Activated CD4-positive, CD25-positive, alpha-beta regulatory T cell (primary cell): ENCODE results near the gene MAX.
"Not testable (repeated sequence)": the region's sequence is repeated elsewhere in the genome, so short reads cannot be mapped to it uniquely, and the experiment has no call there.

Experiments used
- DNase-seq, 4 experiments: peaks; one replicate each; lab custom pipeline; 2025; lab: John Stamatoyannopoulos, UW

The MAX gene

DNA sequence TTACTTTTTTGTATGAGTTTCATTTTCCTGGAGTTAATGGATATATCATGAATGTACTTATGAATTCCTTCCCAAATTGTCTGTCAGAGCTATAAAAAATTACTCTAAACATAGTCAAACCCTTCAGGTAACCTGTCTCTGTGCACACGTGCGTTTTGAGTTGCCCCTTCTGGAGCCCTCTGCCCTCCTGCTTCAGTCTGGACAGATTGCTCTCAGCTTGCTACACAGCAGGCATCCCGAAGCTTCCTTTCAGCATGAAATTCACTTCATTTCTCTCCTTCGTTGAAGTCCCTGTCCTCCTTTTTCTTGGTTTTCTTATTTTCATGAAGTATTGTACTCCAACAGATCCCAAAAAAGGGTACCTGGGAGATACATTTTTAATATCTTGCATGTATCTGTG lies 68.3 kb downstream of the MAX start:
- no peak for DNase-seq

DNA sequence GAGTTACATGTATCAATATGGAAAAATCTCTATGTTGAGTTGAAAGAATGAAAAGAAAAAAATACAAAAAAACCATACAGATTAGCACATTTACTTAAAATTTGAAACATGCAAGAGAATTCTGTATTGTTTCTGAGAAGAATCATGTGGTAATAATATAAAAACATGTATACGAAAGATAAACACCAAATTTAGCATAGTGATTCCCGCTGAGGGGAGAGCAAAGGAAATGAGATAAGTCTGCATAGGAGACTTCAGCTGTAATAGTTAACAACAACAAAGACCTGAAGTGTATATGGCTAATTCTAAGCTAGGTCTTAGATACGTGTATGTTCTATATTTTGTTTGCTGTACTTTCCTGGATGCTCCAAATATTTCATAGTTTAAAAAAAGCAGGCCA lies 69.1 kb downstream of the MAX start:
- DNase-seq = no peak

DNA sequence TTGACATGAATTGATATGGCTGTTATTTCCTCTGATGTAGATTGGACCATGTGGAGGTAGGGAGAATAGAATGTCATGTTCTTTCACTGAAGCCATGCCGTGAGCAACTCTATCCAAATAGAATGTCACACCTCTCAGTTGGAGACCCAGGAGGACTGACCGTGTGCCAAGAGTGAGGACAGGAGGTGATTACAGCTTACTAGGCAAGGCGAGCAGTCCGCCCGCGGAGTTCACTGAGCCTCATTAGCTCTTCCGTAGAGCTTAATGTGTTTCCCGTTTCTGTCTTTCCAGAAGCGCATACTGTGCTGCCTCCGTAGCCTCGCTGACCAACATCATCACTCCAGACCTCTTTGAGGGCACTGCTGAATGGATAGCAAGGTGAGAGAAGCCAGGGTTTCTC lies 70.0 kb downstream of the MAX start:
- no peak for DNase-seq

DNA sequence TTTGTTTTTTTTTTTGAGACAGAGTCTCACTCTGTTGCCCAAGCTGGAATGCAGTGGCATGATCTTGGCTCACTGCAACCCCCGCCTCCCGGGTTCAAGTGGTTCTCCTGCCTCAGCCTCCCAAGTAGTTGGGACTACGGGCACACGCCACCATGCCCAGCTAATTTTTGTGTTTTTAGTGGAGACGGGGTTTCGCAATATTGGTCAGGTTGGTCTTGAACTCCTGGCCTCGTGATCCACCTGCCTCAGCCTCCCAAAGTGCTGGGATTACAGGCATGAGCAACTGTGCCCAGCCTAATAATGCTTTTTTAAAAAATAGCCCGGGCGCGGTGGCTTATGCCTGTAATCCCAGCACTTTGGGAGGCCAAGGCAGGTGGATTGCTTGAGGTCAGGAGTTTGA lies 71.0 kb downstream of the MAX start:
- DNase-seq = not testable (repeated sequence)

DNA sequence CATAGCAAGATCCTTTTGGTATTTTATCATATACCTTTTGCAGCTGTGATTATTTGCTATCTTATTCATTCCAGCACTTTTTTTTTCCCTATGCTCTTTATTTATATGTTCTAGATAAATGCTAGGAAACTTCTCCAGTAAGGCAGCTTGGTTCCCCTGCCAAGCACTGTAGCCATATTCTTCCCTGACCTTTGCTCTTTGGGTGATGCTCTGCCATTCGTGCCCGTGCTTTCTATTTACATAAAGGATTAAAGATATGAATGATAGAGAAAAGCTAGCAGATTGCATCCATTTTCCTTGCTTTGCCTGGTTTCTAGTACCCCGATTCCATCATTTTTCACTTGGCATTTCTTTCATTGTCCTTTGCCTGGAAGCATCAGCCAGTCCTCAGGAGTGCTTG lies 73.4 kb downstream of the MAX start:
- DNase-seq = no peak

DNA sequence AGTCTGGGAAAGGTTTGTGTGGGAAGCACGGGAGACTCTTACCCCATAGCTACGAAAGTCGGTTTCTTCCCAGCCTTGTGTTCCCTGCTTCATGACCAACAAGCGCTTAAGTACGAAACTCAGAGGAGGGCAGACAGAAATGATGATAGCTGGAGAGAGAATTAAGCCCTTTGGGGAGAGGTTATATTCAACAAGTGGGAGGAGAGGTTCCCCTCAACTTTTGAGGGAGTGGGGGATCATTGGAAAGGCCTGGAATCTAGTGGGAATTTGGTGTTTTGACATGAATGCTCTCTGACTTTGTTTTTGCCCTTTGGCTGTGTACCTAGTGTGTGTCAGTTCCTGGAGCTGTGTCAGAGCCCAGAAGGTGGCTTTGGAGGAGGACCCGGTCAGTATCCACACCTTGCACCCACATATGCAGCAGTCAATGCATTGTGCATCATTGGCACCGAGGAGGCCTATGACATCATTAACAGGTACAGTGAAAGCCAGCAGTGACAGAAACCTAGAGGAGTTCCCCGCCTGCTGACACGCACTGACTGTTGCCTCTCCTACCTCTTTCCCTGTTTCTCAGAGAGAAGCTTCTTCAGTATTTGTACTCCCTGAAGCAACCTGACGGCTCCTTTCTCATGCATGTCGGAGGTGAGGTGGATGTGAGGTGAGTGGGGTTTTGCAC lies 75.1 kb downstream of the MAX start:
- no peak for DNase-seq

DNA sequence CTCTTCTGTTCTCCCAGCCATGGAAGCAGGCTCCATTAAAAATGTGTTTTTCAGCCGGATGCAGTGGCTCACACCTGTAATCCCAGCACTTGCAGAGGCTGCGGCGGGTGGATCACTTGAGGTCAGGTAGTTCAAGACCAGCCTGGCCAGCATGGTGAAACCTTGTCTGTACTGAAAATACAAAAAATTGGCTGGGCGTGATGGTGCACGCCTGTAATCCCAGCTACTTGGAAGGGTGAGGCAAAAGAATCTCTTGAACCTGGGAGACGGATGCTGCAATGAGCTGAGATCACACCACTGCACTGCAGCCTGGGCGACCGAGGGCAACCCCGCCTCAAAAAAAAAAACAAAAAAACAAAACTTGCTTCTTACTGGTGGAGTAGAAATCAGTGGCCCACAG lies 75.8 kb downstream of the MAX start:
- DNase-seq = no peak

DNA sequence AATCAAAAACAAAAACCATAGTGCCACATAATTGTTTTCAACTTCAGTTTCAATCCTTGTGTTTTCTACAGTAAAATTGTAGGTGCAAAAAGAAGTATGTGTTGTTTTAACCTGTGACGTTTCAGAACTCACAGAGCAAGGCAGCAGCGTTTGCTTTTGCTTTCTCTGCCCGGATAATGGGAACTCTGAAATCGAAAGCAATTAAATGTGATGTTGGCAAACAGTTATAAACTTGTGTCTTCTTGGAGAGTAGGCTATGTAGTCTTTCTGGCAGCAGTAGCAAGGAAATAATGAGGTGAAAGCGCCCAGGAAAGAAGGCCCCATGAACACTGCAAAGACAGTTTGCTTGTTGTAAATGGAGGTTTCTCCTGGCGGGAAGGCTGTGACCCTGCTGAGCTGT lies 76.5 kb downstream of the MAX start:
- DNase-seq = no peak
